HepG2 (cell line): ENCODE measurements around the gene HNRNPA2B1. TPM values are rescaled to one million over a fixed set of nuclear protein-coding genes. Genes with fewer than 3 reads are reported as not detected.

Source experiments
- AHR ChIP-seq: IDR thresholded peaks from 2 replicates; pipeline ENCODE4 v1.6.1; 2018; ENCODE audit warnings: missing genetic modification reagents, missing compliant biosample characterization
- ARID3A ChIP-seq: IDR thresholded peaks from 2 replicates; pipeline ENCODE4 v1.6.1; 2012; ENCODE audit warnings: low read depth, low read length, improper control_type of control experiment
- FOXK2 ChIP-seq: fragments of 450-650 bp; IDR thresholded peaks from 2 replicates; pipeline ENCODE4 v1.6.1; 2016
- HIVEP1 ChIP-seq: sonication (generic); formaldehyde crosslinking; IDR thresholded peaks from 2 replicates; pipeline ENCODE4 v1.4.0; 2020; ENCODE audit warnings: mild to moderate bottlenecking, missing genetic modification reagents
- KAT2B ChIP-seq: fragments of 150-350 bp; IDR thresholded peaks from 2 replicates; pipeline ENCODE4 v1.6.1; 2014; ENCODE audit warnings: low read depth, low read length, borderline replicate concordance
- MIXL1 ChIP-seq: IDR thresholded peaks from 2 replicates; pipeline ENCODE4 v1.6.1; 2016
- NR2C2 ChIP-seq: sonication (generic); formaldehyde crosslinking; IDR thresholded peaks from 2 replicates; pipeline ENCODE4 v1.4.0; 2020; ENCODE audit warnings: missing genetic modification reagents, mild to moderate bottlenecking, moderate library complexity, borderline replicate concordance
- SNAPC5 ChIP-seq: sonication (generic); formaldehyde crosslinking; IDR thresholded peaks from 2 replicates; pipeline ENCODE4 v1.8.1; 2023; ENCODE audit warnings: mild to moderate bottlenecking, missing genetic modification reagents, borderline replicate concordance
- YEATS2 ChIP-seq: sonication (generic); formaldehyde crosslinking; IDR thresholded peaks from 2 replicates; pipeline ENCODE4 v1.4.0; 2020; ENCODE audit warnings: missing genetic modification reagents, borderline replicate concordance
- ZHX1 ChIP-seq: sonication (generic); formaldehyde crosslinking; IDR thresholded peaks from 2 replicates; pipeline ENCODE4 v1.8.1; 2022; ENCODE audit warnings: low read depth, mild to moderate bottlenecking, missing genetic modification reagents
- ZNF275 ChIP-seq: sonication (generic); formaldehyde crosslinking; IDR thresholded peaks from 2 replicates; pipeline ENCODE4 v1.8.0; 2022; ENCODE audit warnings: missing genetic modification reagents, mild to moderate bottlenecking, inconsistent platforms, borderline replicate concordance
- ZNF441 ChIP-seq: sonication (generic); formaldehyde crosslinking; IDR thresholded peaks from 2 replicates; pipeline ENCODE4 v1.7.0; 2021; ENCODE audit warnings: missing genetic modification reagents, borderline replicate concordance
- ZNF883 ChIP-seq: sonication (generic); formaldehyde crosslinking; IDR thresholded peaks from 2 replicates; pipeline ENCODE4 v1.5.1; 2020; ENCODE audit warnings: mild to moderate bottlenecking, missing genetic modification reagents; ENCODE audit errors: not compliant biosample characterization
- polyA plus RNA-seq, 8 experiments: library from polyadenylated mRNA; depleted of rRNA in 3 of 8; stranded (reverse) in 7 of 8; unstranded in 1 of 8; fragments of >200 nt; fragmentation: Illumina TruSeq in 4 of 8; extraction: Trizol in 4 of 8; gene quantifications; 2 replicates each; pipeline versions ENCODE4 v1.2.1 to v1.2.3, GENCODE V29; 2011 to 2016; ENCODE audit warnings: low read depth in 4 of 8, missing spikeins in 1 of 8, mixed read lengths in 1 of 8; ENCODE audit not compliant: insufficient read depth in 1 of 8
- total RNA-seq, 5 experiments: library from RNA; depleted of rRNA; stranded (reverse); fragments of >200 nt; fragmentation: Illumina TruSeq; extraction: Trizol; gene quantifications; 2 replicates each; pipeline ENCODE4 v1.2.3, GENCODE V29; 2016; ENCODE audit warnings: low read depth in 1 of 5
- TF ChIP-seq, protein P1 (sequence below): fragments of 450-650 bp; IDR thresholded peaks from 2 replicates; pipeline ENCODE4 v1.6.1; 2016
- TF ChIP-seq, protein P2 (sequence below): sonication (generic); formaldehyde crosslinking; IDR thresholded peaks from 2 replicates; pipeline ENCODE4 v1.4.0; 2020; ENCODE audit warnings: missing genetic modification reagents

The HNRNPA2B1 gene
- total and polyA plus RNA-seq, 2 of the 13 experiments (the other 11 are each of a cell fraction or from before 2014, with no cell fraction given) = 193 to 412 TPM

DNA sequence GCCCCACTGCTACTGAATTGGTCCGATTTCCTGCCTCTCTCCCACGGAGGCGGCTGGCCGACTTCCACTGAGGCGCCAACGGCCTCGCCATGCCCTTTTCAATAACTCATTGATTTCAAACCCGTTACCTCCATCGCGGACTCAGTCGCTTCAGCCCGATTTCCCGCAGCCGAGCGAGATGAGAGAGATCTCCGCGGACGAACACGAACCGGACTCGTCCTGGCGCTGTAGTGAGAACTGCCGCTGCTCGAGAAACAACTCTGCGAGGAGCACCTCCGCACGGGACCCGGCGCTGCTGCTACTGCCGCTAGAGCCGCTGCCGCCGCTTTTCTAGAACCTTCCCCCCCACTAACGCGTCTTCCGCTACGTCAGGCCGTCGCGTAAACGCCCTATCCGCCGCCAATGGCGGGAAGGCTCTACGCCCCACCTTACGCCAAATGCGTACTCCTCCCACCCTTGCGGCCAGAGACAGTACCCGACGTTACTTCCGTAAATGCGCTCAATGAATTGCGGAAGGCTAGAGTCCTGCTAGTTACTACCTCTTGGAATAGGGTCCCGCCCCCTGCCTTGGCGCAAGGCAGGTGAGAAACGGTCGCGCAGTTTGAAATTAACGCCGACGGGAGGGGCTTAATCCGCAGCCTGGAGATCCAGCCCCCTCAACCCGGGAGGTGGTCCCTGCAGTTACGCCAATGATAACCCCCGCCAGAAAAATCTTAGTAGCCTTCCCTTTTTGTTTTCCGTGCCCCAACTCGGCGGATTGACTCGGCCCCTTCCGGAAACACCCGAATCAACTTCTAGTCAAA is at the start of gene HNRNPA2B1 (continued):
- TF ChIP-seq ZNF275 (CRISPR knock-in tag) = no peak
- TF ChIP-seq SNAPC5 (CRISPR knock-in tag) = peak; percentile 60; the same call in 1 of the 2 replicates
- TF ChIP-seq, protein P1, sequence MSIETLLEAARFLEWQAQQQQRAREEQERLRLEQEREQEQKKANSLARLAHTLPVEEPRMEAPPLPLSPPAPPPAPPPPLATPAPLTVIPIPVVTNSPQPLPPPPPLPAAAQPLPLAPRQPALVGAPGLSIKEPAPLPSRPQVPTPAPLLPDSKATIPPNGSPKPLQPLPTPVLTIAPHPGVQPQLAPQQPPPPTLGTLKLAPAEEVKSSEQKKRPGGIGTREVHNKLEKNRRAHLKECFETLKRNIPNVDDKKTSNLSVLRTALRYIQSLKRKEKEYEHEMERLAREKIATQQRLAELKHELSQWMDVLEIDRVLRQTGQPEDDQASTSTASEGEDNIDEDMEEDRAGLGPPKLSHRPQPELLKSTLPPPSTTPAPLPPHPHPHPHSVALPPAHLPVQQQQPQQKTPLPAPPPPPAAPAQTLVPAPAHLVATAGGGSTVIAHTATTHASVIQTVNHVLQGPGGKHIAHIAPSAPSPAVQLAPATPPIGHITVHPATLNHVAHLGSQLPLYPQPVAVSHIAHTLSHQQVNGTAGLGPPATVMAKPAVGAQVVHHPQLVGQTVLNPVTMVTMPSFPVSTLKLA = no peak
- TF ChIP-seq ZNF441 (CRISPR knock-in tag) = no peak
- TF ChIP-seq FOXK2 = no peak
- TF ChIP-seq, protein P2, sequence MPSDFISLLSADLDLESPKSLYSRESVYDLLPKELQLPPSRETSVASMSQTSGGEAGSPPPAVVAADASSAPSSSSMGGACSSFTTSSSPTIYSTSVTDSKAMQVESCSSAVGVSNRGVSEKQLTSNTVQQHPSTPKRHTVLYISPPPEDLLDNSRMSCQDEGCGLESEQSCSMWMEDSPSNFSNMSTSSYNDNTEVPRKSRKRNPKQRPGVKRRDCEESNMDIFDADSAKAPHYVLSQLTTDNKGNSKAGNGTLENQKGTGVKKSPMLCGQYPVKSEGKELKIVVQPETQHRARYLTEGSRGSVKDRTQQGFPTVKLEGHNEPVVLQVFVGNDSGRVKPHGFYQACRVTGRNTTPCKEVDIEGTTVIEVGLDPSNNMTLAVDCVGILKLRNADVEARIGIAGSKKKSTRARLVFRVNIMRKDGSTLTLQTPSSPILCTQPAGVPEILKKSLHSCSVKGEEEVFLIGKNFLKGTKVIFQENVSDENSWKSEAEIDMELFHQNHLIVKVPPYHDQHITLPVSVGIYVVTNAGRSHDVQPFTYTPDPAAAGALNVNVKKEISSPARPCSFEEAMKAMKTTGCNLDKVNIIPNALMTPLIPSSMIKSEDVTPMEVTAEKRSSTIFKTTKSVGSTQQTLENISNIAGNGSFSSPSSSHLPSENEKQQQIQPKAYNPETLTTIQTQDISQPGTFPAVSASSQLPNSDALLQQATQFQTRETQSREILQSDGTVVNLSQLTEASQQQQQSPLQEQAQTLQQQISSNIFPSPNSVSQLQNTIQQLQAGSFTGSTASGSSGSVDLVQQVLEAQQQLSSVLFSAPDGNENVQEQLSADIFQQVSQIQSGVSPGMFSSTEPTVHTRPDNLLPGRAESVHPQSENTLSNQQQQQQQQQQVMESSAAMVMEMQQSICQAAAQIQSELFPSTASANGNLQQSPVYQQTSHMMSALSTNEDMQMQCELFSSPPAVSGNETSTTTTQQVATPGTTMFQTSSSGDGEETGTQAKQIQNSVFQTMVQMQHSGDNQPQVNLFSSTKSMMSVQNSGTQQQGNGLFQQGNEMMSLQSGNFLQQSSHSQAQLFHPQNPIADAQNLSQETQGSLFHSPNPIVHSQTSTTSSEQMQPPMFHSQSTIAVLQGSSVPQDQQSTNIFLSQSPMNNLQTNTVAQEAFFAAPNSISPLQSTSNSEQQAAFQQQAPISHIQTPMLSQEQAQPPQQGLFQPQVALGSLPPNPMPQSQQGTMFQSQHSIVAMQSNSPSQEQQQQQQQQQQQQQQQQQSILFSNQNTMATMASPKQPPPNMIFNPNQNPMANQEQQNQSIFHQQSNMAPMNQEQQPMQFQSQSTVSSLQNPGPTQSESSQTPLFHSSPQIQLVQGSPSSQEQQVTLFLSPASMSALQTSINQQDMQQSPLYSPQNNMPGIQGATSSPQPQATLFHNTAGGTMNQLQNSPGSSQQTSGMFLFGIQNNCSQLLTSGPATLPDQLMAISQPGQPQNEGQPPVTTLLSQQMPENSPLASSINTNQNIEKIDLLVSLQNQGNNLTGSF (CRISPR knock-in tag) = peak; percentile 95; the same call in 1 of the 2 replicates
- TF ChIP-seq HIVEP1 (CRISPR knock-in tag) = 0 out of 2 replicates have a peak, but pooled peaks have one; percentile 44
- TF ChIP-seq KAT2B = no peak
- peak; percentile 25; the same call in 1 of the 2 replicates for TF ChIP-seq MIXL1 (CRISPR knock-in tag)
- peak; percentile 52; the same call in 1 of the 2 replicates for TF ChIP-seq ZHX1 (CRISPR knock-in tag)
- peak; percentile 69 for TF ChIP-seq YEATS2 (CRISPR knock-in tag)
- TF ChIP-seq AHR (CRISPR knock-in tag) = 0 out of 2 replicates have a peak, but pooled peaks have one; percentile 47
- TF ChIP-seq NR2C2 (CRISPR knock-in tag) = no peak
- TF ChIP-seq ZNF883 (CRISPR knock-in tag) = peak; percentile 72
- TF ChIP-seq ARID3A = no peak; the same call in 1 of the 2 replicates
